ENCODE data around the gene DTD1.

The DTD1 gene

DNA sequence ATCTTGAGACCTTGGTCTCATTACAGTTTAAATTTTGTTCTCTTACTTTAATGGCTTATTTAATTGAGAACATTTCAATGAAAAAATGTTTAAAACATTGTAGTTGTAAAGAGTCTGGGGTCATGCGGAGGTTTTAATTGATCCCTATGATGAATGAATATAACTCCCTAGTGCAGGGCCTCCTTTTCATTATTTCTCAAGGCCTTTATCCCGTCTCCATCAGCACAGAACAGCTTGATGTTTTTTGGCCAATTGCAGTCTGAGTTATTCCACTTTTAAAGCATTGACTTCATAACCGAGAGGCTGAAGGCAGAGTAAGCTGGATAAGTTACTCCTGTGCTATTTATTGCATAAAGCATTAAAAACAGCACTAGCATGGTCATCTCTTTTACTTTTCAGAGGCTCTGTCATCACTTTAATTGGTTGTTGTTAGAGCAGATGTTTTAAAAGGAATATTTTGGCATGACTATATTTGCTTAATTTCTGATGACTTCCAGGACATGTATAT, 83.4 kb downstream of the DTD1 start:
- Histone ChIP-seq H3K27me3 (ENCODE audit: low read length) (no peaks in the 10 kb centered on the region), H3K79me2 (ENCODE audit: insufficient read depth, low read length) (no peaks in the 10 kb centered on the region), H3F3A (ENCODE audit: insufficient read depth) (no peaks in the 10 kb centered on the region), H2AFZ (ENCODE audit: low read depth, low read length, severe bottlenecking) (no peak overlapping the region), H3K9me2 (replicated peaks; ENCODE audit: insufficient read depth, low read length) (no peaks in the 10 kb centered on the region), H3K9me3 (ENCODE audit: insufficient read depth, low read length) (no peaks in the 10 kb centered on the region), H3K27ac (ENCODE audit: low read depth, low read length) (no peak overlapping the region), H3K4me3 (ENCODE audit: insufficient read depth, low read length, poor library complexity, severe bottlenecking) (no peak overlapping the region), H3K36me3 (ENCODE audit: low read length) (no peaks in the 10 kb centered on the region), H3K9ac (ENCODE audit: low read length) (no peak overlapping the region), H3K4me2 (ENCODE audit: low read depth, low read length, poor library complexity, severe bottlenecking) (no peak overlapping the region), H4K20me1 (ENCODE audit: low read depth, low read length) (no peaks in the 10 kb centered on the region)
- TF ChIP-seq, protein P1, sequence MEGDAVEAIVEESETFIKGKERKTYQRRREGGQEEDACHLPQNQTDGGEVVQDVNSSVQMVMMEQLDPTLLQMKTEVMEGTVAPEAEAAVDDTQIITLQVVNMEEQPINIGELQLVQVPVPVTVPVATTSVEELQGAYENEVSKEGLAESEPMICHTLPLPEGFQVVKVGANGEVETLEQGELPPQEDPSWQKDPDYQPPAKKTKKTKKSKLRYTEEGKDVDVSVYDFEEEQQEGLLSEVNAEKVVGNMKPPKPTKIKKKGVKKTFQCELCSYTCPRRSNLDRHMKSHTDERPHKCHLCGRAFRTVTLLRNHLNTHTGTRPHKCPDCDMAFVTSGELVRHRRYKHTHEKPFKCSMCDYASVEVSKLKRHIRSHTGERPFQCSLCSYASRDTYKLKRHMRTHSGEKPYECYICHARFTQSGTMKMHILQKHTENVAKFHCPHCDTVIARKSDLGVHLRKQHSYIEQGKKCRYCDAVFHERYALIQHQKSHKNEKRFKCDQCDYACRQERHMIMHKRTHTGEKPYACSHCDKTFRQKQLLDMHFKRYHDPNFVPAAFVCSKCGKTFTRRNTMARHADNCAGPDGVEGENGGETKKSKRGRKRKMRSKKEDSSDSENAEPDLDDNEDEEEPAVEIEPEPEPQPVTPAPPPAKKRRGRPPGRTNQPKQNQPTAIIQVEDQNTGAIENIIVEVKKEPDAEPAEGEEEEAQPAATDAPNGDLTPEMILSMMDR (IDR thresholded peaks at IDR 0.05; ENCODE audit: insufficient read depth, low read length, poor library complexity, severe bottlenecking) = no peak
- TF ChIP-seq EZH2phosphoT487 (conservative IDR thresholded peaks at IDR 0.05; ENCODE audit: low read length) = no peak

DNA sequence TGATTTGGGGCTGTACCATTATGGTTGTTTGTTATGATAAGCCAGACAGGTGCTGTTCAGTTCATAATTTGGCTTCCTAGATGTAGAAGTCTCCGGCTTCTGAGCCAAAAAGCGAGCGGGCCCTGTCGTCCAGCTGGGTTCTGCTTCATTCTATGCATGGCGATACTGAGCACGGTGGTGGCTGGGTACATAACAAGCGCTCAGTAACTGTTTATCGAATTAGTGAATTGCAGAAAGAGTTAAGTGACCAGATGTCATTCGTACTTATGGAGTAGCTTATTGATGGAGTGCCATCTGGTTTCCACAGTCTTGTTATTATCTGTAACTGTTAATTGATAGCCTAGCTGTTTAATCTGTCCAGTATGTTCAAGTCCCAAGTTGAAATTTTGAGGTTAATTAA, 85.0 kb downstream of the DTD1 start:
- H3F3A ChIP-seq (ENCODE audit: insufficient read depth) = no peaks in the 10 kb centered on the region
- TF ChIP-seq, protein P1 (IDR thresholded peaks at IDR 0.05; ENCODE audit: insufficient read depth, low read length, poor library complexity, severe bottlenecking) = no peak
- TF ChIP-seq EZH2phosphoT487 (conservative IDR thresholded peaks at IDR 0.05; ENCODE audit: low read length) = no peak
- H3K4me2 ChIP-seq (ENCODE audit: low read depth, low read length, poor library complexity, severe bottlenecking) = no peak overlapping the region
- no peak overlapping the region for H2AFZ ChIP-seq (ENCODE audit: low read depth, low read length, severe bottlenecking)
- no peaks in the 10 kb centered on the region for H4K20me1 ChIP-seq (ENCODE audit: low read depth, low read length)
- H3K9ac ChIP-seq (ENCODE audit: low read length) = no peak overlapping the region
- no peaks in the 10 kb centered on the region for H3K9me3 ChIP-seq (ENCODE audit: insufficient read depth, low read length)
- no peaks in the 10 kb centered on the region for H3K79me2 ChIP-seq (ENCODE audit: insufficient read depth, low read length)
- no peaks in the 10 kb centered on the region for H3K36me3 ChIP-seq (ENCODE audit: low read length)
- H3K4me3 ChIP-seq (ENCODE audit: insufficient read depth, low read length, poor library complexity, severe bottlenecking) = no peak overlapping the region
- H3K9me2 ChIP-seq (replicated peaks; ENCODE audit: insufficient read depth, low read length) = no peaks in the 10 kb centered on the region
- H3K27ac ChIP-seq (ENCODE audit: low read depth, low read length) = no peak overlapping the region
- no peaks in the 10 kb centered on the region for H3K27me3 ChIP-seq (ENCODE audit: low read length)

DNA sequence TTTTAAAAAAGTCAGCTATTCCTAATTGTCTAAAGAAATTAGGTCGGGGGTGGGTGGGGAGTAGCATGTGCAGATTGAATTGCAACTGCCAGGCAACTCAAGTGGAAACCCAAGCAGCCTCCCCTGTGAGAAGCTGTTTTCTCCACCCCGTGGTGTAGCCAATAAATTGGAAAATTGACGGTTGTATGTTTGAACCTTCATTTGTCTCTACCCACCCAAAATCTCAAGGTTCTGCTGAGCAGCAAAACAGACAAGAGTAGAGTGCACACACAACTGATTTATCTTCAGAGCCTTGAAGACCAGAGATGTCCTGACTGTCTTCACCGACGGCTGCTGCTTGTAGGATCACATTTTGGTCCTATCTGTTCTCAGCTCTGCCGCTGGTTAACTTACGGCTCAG, 88.5 kb downstream of the DTD1 start:
- Histone ChIP-seq H3K36me3 (ENCODE audit: low read length) (no peaks in the 10 kb centered on the region), H3K4me2 (ENCODE audit: low read depth, low read length, poor library complexity, severe bottlenecking) (no peak overlapping the region)
- no peak for TF ChIP-seq EZH2phosphoT487 (conservative IDR thresholded peaks at IDR 0.05; ENCODE audit: low read length)
- TF ChIP-seq, protein P1 (IDR thresholded peaks at IDR 0.05; ENCODE audit: insufficient read depth, low read length, poor library complexity, severe bottlenecking) = no peak

More for the DNA sequence above, 88.5 kb downstream of the DTD1 start:
- Histone ChIP-seq H3F3A (ENCODE audit: insufficient read depth) (no peaks in the 10 kb centered on the region), H3K4me3 (ENCODE audit: insufficient read depth, low read length, poor library complexity, severe bottlenecking) (no peak overlapping the region), H3K9ac (ENCODE audit: low read length) (no peak overlapping the region), H4K20me1 (ENCODE audit: low read depth, low read length) (no peaks in the 10 kb centered on the region), H2AFZ (ENCODE audit: low read depth, low read length, severe bottlenecking) (no peak overlapping the region), H3K9me2 (replicated peaks; ENCODE audit: insufficient read depth, low read length) (no peaks in the 10 kb centered on the region), H3K79me2 (ENCODE audit: insufficient read depth, low read length) (no peaks in the 10 kb centered on the region), H3K27me3 (ENCODE audit: low read length) (no peaks in the 10 kb centered on the region), H3K9me3 (ENCODE audit: insufficient read depth, low read length) (no peaks in the 10 kb centered on the region), H3K27ac (ENCODE audit: low read depth, low read length) (no peak overlapping the region)

Measured in SU-DHL-6 (cell line).